NCI-H524 (cell line): ENCODE results near the gene QSOX2.

Experiments used
- DNase-seq, 2 experiments: peaks; one replicate each; lab custom pipeline; 2025; lab: John Stamatoyannopoulos, UW

QSOX2 gene

GRCh38 chr9:136222906-136223285 lies 22.7 kb downstream of the QSOX2 start:
- DNase-seq = no peak

GRCh38 chr9:136222166-136222905 lies 23.3 kb downstream of the QSOX2 start:
- no peak for DNase-seq

- no peak for DNase-seq
Observed at GRCh38 chr9:136220017-136220729, 25.4 kb downstream of the QSOX2 start.

- DNase-seq = peak; percentile 94 to 99
Observed at GRCh38 chr9:136219276-136219675, 26.3 kb downstream of the QSOX2 start.

GRCh38 chr9:136218673-136219072 lies 26.9 kb downstream of the QSOX2 start:
- peak in 1 of 2 experiments; percentile 20 for DNase-seq

- DNase-seq = no peak
Observed at GRCh38 chr9:136218271-136218670, 27.3 kb downstream of the QSOX2 start.

- no peak for DNase-seq
Observed at GRCh38 chr9:136216541-136217244, 28.9 kb downstream of the QSOX2 start.

- DNase-seq = no peak
Observed at GRCh38 chr9:136213733-136214132, 31.9 kb downstream of the QSOX2 start.

GRCh38 chr9:136212345-136212950 lies 33.2 kb downstream of the QSOX2 start:
- DNase-seq = peak in 1 of 2 experiments; percentile 22

- DNase-seq = peak in 1 of 2 experiments; percentile 52
Observed at GRCh38 chr9:136211441-136212344, 33.9 kb downstream of the QSOX2 start.

- DNase-seq = no peak
Observed at GRCh38 chr9:136211006-136211405, 34.6 kb downstream of the QSOX2 start.

GRCh38 chr9:136210276-136210675 lies 35.3 kb downstream of the QSOX2 start:
- DNase-seq = no peak

GRCh38 chr9:136209786-136210185 lies 35.8 kb downstream of the QSOX2 start:
- DNase-seq = no peak

GRCh38 chr9:136209232-136209631 lies 36.4 kb downstream of the QSOX2 start:
- DNase-seq = no peak

- DNase-seq = no peak
Observed at GRCh38 chr9:136208675-136209074, 36.9 kb downstream of the QSOX2 start.

GRCh38 chr9:136207616-136208015 lies 38.0 kb downstream of the QSOX2 start:
- DNase-seq = no peak

- no peak for DNase-seq
Observed at GRCh38 chr9:136206602-136207275, 38.9 kb downstream of the QSOX2 start.

GRCh38 chr9:136205707-136205992 lies 40.0 kb downstream of the QSOX2 start:
- no peak for DNase-seq

GRCh38 chr9:136204838-136205706 lies 40.5 kb downstream of the QSOX2 start, which contains the start of gene LHX3:
Gene LHX3, minus strand, starts transcription at chr9:136205128. Its CDS starts 116 bp downstream, at chr9:136205012.
- DNase-seq = no peak
